Occipital lobe (tissue), 2 donors: ENCODE results near the gene LAMA1. TPM values are rescaled to one million over a fixed set of nuclear protein-coding genes. Genes with fewer than 3 reads are reported as not detected.
"Not testable (repeated sequence)": the region's sequence is repeated elsewhere in the genome, so short reads cannot be mapped to it uniquely, and the experiment has no call there.

Experiments used
- DNase-seq: peaks from one replicate; lab custom pipeline; 2025; lab: John Stamatoyannopoulos, UW
- total RNA-seq: library from RNA; depleted of rRNA; stranded (reverse); fragments of >200 nt; gene quantifications from one replicate; pipeline ENCODE4 v1.2.3, GENCODE V29; 2014

The LAMA1 gene, protein sequence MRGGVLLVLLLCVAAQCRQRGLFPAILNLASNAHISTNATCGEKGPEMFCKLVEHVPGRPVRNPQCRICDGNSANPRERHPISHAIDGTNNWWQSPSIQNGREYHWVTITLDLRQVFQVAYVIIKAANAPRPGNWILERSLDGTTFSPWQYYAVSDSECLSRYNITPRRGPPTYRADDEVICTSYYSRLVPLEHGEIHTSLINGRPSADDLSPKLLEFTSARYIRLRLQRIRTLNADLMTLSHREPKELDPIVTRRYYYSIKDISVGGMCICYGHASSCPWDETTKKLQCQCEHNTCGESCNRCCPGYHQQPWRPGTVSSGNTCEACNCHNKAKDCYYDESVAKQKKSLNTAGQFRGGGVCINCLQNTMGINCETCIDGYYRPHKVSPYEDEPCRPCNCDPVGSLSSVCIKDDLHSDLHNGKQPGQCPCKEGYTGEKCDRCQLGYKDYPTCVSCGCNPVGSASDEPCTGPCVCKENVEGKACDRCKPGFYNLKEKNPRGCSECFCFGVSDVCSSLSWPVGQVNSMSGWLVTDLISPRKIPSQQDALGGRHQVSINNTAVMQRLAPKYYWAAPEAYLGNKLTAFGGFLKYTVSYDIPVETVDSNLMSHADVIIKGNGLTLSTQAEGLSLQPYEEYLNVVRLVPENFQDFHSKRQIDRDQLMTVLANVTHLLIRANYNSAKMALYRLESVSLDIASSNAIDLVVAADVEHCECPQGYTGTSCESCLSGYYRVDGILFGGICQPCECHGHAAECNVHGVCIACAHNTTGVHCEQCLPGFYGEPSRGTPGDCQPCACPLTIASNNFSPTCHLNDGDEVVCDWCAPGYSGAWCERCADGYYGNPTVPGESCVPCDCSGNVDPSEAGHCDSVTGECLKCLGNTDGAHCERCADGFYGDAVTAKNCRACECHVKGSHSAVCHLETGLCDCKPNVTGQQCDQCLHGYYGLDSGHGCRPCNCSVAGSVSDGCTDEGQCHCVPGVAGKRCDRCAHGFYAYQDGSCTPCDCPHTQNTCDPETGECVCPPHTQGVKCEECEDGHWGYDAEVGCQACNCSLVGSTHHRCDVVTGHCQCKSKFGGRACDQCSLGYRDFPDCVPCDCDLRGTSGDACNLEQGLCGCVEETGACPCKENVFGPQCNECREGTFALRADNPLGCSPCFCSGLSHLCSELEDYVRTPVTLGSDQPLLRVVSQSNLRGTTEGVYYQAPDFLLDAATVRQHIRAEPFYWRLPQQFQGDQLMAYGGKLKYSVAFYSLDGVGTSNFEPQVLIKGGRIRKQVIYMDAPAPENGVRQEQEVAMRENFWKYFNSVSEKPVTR (N-terminal part only)
- 15.1 TPM for total RNA-seq

DNA sequence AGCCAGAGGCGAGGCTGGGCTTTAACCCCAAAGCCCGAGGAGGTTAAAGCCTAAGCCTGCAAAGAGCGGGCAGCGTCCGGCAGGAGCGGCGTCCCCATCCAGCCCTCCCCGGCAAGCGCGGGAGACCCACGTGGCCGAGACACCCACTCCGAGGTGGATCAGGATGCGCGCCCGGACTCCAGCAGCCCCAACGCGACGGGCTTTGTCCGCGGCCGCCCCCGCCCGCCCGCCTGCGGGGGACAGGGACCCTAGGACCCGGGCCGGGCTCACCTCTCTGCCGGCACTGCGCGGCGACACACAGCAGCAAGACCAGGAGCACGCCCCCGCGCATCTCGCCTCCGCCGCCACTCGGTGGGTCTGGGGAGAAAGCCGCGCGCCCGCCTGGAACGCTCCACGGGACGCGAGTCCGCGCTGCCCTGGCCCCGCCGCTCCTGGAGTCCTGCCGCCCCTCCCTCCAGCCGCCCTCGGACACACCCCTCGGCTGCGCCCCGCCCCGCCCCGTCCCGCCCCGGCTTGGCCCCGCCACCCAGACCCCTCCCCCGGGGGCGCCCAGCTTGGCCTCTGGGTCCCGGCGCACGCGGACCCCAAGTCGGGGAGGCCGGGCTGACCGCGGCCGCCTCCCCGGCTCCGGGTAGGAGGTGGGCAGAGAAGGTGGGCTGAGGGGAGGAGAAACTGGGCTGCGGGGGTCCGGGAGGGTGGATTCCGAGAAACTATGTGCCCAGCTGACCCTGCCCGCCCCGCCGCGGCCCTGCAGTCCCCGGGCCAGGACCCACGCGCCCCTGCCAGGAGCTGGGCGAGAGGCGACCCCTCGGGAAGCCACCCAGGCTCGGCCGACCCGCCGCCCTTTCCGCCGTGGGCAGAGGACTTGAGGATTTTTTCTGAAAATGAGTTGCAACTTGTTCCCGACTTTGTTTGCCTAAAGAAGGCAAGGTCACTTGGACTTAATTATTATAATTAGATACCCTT, at the start of gene LAMA1:
Gene LAMA1 (minus strand): TSS at position 408 of the 966 bp plus-strand sequence. CDS start 77 bp downstream, at position 331.
- no peak for DNase-seq

DNA sequence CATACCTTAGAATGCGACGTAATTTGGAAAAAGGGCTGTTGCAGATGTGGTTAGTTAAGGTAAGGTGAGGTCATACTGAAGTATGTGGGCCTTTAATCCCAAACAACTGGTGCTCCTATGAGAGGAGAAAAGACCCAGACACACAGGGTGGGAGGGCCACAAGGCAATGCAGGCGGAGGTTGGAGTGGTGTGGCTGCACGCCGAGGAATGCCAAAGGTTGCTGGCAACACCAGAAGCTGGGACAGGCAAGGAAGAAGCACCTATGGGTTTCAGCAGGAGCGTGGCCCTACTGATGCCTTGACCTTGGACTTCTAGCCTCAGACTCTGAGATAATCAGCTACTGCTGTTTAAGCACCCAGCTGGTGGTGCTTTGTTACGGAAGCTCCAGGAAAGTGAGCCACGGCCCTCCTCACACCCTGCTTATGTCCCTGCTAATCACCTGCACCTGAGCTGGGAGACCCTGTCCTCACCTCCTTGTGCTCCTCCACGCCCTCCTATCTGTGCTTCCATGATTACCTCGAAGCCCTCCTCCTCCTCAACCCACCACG, 48.3 kb upstream of the LAMA1 start:
- DNase-seq, result no peak

DNA sequence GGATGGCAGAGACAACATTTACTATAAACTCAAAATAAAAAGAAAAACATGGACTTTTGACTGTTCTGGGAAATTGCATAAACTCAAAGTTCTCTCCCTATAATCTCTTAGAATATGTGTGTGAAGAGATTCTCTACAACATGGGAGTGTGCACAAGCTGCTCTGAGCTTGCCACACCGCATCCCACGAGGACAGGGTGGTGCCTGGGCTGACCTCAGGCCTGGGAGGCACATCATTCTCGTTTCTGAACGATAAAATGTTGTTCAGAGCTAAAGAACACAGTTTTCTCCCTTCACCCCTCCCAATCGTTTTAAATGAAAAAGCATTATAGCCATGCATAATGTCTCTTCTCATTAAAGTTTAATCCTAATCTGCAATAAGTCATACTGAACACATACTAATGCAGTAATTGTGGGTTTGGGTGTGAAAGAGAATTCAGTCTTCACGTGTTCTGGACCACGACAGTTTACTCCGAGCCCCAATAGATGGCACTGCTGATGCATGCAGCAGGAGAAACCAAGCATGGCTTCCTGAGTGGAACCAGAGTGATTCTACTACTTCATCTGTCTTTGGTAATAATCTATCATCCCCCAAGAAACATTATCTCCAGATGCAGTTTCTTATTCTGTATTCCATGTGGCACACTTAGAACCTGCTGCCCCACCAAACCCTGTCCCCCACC, 46.9 kb upstream of the LAMA1 start:
- peak; percentile 7 for DNase-seq

DNA sequence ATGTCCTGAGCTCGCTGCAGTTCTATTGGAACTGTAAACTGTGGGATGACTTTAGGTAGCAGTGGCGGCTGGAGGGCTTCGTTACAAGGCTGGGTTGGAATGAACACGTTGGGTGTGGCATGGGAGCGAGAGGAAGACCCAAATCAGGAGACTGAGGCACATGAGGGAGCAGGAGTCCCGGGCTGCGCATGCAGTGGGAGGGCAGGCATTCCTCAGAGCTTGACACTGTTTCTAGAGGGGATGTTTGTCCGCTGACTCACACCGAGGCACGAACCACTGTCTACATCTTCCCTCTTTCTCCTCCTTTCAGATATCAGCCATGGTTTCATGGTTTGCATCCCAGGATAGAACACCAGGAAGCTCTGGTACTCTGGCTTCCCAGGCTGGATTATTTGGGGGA, 40.6 kb upstream of the LAMA1 start:
- DNase-seq, result no peak

DNA sequence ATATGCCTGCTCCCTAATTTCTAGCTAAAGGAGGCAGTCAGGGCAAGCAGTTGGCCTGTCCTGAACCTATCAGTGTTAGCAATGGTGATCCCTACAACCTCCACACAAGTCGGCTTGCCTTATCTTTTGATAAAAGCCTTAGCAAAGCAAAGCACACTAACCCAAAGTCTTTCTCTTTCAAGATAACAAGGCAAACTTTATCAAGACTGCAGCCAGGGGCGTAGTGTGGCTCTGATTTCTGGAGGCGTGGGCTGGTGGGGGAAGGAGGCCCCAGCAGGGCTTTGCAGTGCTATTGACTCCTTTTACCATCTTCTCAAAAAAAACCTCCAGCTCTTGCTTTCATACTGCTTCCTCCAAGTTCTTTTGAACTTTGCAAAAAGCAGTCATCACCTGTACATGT, 40.2 kb upstream of the LAMA1 start:
- DNase-seq, result no peak

DNA sequence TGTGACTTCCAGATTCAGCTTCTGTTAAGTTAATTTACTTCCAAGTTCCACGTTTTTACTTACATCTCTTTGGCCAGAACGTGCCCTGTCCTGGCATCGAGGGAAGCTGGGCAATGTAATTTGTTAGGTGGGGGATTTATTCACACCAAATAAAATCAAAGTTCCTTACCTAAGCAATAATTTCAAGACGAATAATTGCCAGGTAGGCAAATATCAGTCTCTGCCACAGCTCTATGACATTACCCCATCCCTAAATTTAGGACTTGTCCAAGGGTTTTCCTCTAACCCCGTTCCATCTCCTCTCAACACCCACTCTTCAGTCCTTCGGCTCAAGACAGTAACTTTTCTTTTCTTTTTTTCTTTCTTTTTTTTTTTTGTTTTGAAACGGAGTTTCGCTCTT, 38.3 kb upstream of the LAMA1 start:
- no peak for DNase-seq

DNA sequence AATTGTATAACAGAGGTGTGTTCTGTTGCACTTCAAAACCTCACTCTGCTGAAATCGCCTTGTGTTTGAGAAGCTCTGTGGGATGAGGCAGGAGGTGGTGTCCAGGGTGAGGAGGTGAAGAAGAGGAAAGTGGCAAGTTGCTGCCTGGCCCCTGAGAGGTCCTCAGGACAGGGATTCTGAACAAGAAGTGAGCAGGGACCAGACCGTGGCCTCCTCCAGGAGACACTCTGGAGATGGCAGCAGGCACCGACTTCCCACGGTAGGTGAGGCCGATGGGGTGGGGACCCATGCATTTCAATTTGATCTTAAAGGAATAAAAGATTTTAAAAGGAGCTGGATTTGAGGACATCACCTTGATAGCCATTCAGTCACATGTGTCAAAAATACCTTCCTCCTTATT, 37.5 kb upstream of the LAMA1 start:
- DNase-seq, result no peak

GRCh38 chr18:7152440-7152839, 34.8 kb upstream of the LAMA1 start:
- no peak for DNase-seq

GRCh38 chr18:7147399-7147798, 29.8 kb upstream of the LAMA1 start:
- no peak for DNase-seq

DNA sequence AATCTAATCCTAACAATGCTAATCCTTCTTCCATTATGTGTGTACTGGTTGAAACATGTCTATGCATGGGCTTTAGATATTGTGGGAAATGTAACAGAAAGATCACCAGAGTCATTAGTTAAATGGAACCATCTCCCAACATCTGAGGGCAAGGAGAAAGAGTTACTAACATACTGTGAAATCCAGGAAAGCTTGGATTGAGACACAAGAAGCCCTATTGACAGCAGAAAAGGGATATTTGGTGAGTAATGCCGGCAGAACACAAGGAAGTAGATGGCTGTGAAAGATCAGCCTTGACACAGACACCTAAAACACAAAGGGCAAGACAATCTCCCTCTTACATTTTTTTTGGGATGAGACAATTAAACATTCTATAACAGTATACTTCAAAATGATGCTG, 28.5 kb upstream of the LAMA1 start:
- no peak for DNase-seq

- DNase-seq, result not testable (repeated sequence)
Measured at GRCh38 chr18:7144921-7145320, 27.3 kb upstream of the LAMA1 start.

DNA sequence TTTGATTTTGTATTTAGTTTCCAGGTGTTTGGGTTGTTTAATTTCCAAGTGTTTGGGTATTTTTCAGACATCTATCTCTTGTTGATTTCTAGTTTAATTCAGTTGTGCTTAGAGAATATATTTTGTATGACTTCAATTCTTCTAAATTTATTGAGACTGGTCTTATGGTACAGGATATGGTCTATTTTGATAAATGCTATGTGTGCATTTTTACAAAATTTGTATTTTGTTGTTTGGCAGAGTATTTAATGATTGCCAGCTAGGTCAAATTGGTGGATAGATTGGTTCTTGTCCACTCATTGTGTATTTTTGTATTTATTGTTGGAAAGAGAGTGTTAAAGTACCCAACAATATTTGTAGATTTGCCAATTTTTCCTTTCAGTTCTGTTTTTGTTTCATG, 23.7 kb upstream of the LAMA1 start:
- DNase-seq, result no peak

- no peak for DNase-seq
Measured at GRCh38 chr18:7139409-7139808, 21.8 kb upstream of the LAMA1 start.

DNA sequence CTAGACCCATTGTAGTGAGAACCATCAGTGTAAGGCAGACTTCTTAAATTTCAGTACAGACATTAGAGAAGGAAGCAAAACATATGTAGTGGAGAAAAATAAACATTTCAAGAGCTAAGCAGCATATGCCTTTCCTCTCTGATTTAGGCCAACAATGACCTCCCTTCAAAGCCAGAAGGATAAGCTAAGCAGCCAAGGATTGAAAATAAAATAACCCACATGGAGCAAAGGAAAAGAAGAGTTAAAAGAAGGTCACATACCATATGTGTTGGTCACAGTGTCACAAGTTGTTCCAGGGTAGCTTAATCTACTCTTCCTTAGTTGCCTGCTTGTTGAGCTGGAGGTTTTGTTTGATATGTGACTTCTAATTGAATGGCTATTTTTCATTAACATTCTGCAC, 15.6 kb upstream of the LAMA1 start:
- no peak for DNase-seq

DNA sequence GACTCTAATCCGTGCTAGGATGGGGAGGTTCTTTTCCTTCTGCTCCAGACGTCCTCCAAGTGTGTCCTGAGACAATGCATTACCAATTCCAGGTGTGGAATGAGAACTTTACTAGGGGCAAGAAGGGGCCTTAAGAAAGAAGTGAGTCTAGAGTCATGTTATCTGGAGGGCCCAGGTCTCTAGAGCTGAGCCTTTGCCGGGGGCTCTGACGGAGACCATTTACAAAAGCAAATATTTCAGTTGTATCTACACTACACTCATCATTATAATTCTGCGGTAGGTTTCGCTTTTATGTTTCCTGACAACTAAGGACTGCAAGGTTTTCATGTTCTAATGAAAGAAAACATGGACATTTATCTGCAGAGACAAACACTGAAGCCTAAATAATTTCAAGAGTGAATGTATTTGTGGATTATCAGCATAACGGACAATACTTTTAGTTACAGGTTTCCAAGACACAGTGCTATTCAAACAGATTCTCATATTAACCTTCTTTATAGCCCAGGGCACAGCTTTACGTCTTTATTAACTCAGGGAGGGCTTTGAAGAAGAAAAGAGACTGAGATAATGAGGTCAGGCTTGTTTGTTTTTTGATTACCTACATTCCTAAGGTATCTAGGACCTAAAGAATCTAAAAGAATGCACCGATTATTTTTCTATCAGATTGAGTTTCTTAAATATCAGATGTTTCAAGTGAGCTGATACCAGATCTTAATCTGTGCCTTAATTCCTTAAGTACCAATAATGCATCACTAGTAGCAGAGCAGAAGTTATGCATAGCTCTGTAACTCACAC, 15.0 kb upstream of the LAMA1 start:
- DNase-seq, result no peak

GRCh38 chr18:7122376-7122775, 4.8 kb upstream of the LAMA1 start:
- no peak for DNase-seq

DNA sequence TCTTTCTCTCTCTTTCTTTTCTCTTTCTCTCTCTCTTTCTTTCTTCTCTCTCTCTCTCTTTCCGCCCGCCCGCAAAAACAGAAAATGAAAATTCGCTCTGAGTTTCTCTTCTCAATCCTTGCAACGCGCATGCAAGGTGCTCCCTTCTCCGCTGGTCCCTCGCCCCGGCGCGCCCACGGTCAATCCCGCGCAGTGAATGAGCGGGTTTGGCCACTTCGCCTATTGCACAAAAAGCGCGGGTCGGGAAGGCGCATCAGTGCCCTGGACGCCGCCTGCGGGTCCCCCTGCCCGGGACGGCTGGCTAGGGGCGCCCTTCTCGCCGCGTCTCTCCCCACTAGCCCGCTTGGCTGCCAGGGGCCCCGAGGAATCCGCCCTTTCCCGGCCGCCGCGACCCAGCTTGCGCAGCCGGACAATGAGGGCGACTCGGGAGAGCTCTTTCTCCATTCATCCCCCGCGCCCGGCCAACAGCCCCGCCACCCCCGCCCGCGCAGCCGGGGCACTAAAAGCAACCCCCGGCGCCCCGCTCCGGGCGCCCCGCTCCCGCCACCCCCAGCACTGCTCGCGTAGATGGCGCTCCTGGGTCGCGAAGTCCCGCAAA, 706 bp downstream of the LAMA1 start:
- DNase-seq, result no peak

DNA sequence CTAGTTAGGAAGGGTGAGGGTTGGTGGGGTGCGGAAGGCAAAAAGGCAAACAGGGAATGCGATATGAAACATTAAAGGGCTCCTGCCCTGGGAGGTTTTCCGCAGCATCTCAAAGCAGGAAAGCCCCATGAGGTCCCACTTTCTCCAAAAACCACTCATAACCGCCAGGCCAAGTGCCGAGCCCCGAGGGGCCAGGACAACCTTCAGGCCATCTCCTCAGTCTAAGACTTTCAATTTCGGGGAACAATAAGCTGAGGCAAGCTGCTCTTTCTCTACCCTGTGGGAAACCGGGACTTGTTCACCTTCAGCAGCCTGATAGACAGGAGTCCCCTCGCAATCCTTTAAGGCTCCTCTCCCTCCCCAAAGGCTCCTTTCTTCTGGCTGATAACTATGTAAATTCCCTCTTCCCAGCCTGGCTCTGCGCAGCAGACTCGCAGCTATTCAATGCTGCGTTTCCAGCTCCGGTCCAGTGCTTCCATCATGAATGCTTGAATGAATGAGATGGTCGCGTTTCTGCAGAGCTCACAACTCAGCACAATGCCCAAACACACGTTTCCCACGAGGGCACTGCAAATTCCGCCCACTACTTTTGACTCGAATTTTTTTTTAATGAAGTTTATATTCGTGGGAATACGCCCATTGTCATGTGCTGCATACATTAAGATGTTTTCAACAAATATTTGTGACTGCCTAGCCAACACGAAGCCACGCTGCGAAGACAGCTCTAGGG, 1.4 kb downstream of the LAMA1 start:
- DNase-seq, result no peak
